ENCODE results near the gene CC2D1A.

Gene CC2D1A

DNA sequence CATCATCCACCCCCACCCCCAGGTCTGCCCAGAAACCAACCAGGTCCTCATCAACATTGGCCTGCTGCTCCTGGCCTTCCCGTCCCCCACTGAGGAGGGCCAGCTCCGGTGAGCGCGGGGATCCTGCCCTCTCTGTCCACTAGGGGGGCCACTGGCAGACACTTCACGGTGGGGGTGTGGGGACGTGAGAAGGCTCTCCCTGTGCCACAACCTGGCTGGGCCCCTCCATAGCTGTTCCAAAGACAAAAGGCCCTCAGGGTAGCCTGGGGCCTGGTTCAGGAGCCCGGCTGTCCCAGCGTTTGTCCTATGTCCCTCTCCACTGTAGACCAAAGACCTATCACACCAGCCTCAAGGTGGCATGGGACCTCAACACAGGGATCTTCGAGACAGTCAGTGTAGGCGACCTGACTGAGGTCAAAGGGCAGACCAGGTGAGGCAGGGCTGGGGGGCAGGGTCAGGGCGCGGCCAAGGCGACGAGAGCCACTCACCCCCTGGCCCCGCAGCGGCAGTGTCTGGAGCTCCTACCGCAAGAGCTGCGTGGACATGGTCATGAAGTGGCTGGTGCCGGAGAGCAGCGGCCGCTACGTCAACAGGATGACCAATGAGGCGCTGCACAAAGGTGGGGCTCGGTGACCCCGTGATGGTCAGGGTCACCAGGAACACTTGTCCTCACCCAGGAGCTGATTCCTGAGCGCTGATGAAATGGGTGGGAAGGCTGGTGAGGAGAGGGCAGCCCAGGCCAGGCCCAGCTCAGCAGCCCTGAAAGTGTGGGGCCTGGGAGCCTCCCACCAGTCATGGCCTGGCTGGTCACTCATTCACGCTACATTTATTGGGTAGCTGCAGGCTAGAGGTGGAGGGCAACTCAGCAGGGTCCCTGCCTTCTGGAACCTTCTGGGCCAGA lies 54.2 kb downstream of the CC2D1A start:
- TF ChIP-seq CTCF (IDR thresholded peaks at IDR 0.05; ENCODE audit: extremely low read depth, insufficient read depth, missing control alignments), result peak; percentile 28
- in situ Hi-C loops (cut with MboI; ENCODE audit: low pct_unique_long_range_greater_than_20kb, low sequenced_read_pairs, unreplicated experiment), result no loop called here
- DNase-seq (ENCODE audit: low spot score), result no peak

- TF ChIP-seq CTCF (IDR thresholded peaks at IDR 0.05; ENCODE audit: extremely low read depth, insufficient read depth, missing control alignments), result no peak
- no peak for DNase-seq (ENCODE audit: low spot score)
- in situ Hi-C loops (cut with MboI; ENCODE audit: low pct_unique_long_range_greater_than_20kb, low sequenced_read_pairs, unreplicated experiment), result no loop called here
These were observed 55.1 kb downstream of the CC2D1A start for GRCh38 chr19:13960863-13961784.

DNA sequence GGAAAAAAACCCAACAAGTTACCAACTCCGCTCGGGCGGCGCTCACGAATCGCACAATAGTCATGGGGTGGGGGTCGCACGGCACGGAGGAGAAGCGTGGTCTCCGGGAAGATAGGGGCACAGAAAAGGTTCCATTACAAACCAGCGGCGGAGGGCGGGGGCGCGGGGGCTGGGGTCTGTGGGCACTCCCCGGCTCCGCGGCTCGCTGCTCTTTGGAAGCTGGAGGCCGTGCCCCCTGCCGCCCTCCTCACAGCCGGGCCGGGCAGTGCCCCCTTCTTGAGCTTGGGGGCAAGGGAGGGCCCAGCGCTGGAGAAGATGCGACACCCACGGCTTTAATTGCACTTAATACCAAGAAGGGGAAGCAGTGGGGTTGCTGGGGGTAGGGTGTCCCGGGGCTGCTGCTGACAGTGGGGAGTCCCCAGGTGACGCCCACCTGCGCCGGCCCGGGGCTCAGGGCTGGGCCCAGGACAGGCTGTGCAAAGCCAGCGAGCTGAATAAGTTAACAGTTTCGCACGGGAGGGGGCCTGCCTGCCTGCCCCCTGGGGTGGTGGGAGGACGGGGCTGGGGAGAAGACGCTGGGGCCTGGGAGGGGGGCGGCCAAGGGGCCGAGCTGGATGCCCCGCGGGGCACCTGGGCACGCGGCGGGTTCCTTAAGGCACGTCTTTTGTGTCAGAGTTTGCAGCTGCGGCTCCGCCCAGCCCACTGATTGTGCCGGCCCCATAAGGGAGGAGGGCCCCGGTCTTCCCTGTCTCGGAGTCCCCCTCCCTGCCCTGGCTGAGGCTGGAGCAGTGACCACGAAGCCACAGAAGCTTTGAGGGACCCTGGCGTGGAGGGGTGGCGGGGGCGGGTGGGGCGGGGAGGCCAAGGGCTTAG lies 56.1 kb downstream of the CC2D1A start:
- no peak for TF ChIP-seq CTCF (IDR thresholded peaks at IDR 0.05; ENCODE audit: extremely low read depth, insufficient read depth, missing control alignments)
- no peak for DNase-seq (ENCODE audit: low spot score)
- in situ Hi-C loops (cut with MboI; ENCODE audit: low pct_unique_long_range_greater_than_20kb, low sequenced_read_pairs, unreplicated experiment), result no loop called here

DNA sequence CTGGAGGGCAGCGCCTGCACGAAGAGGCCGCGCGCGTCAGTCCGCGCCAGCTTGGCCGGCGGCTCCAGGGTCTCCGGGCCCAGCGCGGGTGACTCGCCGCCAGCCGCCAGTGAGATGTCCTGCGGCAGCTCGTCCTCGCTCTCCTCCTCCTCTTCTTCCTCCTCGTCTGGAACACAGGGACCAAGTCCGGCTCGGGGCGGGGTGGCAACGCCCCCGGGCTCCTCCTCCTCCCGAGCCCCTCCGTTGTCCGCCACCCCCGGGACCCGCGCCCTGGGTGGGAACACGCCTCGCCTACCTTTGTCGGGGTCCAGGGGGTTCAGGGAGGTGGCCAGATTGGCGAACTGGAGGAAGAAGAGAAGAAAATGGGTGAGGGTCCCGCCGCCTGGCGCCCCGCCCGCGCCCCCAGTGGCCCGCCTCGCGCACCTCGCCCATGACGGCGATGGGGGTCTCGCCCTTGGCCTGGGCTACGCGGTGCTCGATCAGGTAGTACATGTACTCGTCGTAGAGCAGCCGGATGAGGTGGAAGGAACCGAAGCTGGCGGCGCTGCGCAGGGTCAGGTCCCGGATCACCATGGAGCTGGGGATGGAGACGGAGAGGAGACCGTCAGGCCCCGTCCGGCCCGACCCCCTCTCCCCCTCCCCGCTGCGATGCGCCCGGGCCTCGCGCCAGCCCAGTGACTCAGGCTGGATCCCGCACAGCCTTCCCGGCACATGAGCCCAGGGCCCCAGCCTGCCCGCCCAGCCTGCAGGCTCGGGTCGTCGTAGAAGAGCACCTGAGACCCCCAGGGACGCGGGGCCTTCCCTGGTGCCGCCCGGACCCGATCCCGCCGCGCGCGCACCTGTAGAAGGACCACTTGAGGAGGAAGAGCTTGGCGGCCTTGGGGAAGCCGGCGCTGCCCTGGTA lies 57.0 kb downstream of the CC2D1A start:
- DNase-seq (ENCODE audit: low spot score), result no peak
- in situ Hi-C loops (cut with MboI; ENCODE audit: low pct_unique_long_range_greater_than_20kb, low sequenced_read_pairs, unreplicated experiment), result no loop called here
- no peak for TF ChIP-seq CTCF (IDR thresholded peaks at IDR 0.05; ENCODE audit: extremely low read depth, insufficient read depth, missing control alignments)

- in situ Hi-C loops (cut with MboI; ENCODE audit: low pct_unique_long_range_greater_than_20kb, low sequenced_read_pairs, unreplicated experiment), result no loop called here
- TF ChIP-seq CTCF (IDR thresholded peaks at IDR 0.05; ENCODE audit: extremely low read depth, insufficient read depth, missing control alignments), result no peak
- no peak for DNase-seq (ENCODE audit: low spot score)
These were observed 57.7 kb downstream of the CC2D1A start for GRCh38 chr19:13963603-13964105.

Measured in GM13977 (cell line).